IPS-11a (cell line): ENCODE data around the gene CWH43.
"Not testable (repeated sequence)": the region's sequence is repeated elsewhere in the genome, so short reads cannot be mapped to it uniquely, and the experiment has no call there.

Experiments
- H3K4me3 ChIP-seq: one replicate; pipeline ENCODE4 v1.5.1; 2013; ENCODE audit warnings: low read depth, low read length, control low read depth

CWH43 gene

DNA sequence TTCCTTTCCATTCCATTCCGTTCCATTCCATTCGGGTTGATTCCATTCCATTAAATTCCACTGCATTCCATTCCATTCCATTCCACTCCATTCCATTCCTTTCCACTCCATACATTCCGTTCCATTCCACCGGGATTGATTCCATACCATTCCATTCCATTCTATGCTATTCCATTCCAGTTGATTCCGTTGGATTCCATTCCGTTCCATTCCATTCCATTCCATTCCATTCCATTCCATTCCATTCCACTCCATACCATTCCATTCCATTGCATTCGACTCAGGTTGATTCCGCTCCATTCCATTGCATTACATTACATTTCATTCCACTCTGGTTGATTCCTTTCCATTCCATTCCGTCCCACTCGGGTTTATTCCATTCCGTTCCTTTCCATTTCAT, 110.1 kb downstream of the CWH43 start:
- H3K4me3 ChIP-seq: not testable (repeated sequence)

DNA sequence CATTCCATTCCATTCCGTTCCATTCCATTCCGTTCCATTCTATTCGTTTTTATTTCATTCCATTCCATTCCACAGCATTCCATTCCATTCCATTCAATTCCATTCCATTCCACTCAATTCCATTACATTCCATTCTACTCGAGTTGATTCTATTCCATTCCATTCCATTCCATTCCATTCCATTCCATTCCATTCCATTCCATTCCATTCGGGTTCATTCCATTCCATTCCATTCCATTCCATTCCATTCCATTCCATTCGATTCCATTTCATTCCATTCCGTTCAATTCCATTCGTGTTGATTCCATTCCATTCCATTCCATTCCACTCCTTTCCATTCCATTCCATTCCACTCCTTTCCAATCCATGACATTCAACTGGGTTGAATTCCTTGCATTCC, 110.6 kb downstream of the CWH43 start:
- not testable (repeated sequence) for H3K4me3 ChIP-seq

- H3K4me3 ChIP-seq: not testable (repeated sequence)
Measured at GRCh38 chr4:49097071-49097470, 111.0 kb downstream of the CWH43 start.

DNA sequence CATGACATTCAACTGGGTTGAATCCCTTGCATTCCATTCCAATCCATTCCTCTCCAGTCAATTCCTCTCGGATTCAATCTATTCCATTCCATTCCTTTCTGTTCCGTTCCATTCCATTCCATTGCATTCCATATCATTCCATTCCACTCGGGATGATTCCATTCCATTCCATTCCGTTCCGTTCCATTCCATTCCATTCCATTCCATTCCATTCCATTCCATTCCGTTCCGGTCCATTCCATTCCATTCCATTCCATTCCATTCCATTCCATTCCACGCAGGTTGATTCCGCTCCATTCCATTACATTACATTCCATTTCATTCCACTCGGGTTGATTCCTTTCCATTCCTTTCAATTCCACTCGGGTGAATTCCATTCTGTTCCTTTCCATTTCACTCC, 111.4 kb downstream of the CWH43 start:
- not testable (repeated sequence) for H3K4me3 ChIP-seq

DNA sequence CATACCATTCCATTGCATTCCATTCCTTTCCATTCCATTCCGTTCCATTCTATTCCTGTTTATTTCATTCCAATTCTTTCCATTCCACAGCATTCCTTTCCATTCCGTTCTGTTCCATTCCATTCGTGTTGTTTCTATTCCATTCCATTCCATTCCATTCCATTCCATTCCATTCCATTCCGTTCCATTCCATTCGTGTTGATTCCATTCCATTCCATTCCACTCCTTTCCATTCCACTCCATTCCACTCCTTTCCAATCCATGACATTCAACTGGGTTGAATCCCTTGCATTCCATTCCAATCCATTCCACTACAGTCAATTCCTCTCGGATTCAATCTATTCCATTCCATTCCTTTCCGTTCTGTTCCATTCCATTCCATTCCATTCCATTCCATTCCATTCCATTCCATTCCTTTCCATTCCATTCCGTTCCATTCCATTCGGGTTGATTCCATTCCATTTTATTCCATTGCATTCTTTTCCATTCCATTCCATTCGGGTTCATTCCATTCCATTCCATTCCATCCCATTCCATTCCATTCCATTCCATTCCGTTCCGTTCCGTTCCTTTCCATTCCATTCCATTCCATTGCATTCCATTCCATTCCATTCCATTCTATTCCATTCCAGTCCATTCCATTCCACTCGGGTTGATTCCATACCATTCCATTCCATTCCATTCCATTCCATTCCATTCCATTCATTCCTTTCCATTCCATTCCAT, 112.1 kb downstream of the CWH43 start:
- H3K4me3 ChIP-seq: not testable (repeated sequence)

- H3K4me3 ChIP-seq: not testable (repeated sequence)
Measured at GRCh38 chr4:49099831-49100444, 113.9 kb downstream of the CWH43 start.

- H3K4me3 ChIP-seq: not testable (repeated sequence)
Measured at GRCh38 chr4:49102344-49102898, 116.3 kb downstream of the CWH43 start.

DNA sequence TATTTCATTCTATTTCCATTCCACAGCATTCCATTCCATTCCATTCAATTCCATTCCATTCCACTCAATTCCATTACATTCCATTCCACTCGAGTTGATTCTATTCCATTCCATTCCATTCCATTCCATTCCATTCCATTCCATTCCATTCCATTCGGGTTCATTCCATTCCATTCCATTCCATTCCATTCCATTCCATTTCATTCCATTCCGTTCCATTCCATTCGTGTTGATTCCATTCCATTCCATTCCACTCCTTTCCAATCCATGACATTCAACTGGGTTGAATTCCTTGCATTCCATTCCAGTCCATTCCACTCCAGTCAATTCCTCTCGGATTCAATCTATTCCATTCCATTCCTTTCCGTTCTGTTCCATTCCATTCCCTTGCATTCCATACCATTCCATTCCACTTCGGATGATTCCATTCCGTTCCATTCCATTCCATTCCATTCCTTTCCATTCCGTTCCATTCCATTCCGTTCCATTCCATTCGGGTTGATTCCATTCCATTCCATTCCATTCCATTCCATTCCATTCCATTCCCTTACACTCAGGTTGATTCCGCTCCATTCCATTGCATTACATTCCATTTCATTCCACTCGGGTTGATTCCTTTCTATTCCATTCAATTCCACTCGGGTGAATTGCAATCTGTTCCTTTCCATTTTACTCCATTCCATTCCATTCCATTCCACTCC, 117.5 kb downstream of the CWH43 start:
- not testable (repeated sequence) for H3K4me3 ChIP-seq

GRCh38 chr4:49104231-49104930, 118.3 kb downstream of the CWH43 start:
- not testable (repeated sequence) for H3K4me3 ChIP-seq

DNA sequence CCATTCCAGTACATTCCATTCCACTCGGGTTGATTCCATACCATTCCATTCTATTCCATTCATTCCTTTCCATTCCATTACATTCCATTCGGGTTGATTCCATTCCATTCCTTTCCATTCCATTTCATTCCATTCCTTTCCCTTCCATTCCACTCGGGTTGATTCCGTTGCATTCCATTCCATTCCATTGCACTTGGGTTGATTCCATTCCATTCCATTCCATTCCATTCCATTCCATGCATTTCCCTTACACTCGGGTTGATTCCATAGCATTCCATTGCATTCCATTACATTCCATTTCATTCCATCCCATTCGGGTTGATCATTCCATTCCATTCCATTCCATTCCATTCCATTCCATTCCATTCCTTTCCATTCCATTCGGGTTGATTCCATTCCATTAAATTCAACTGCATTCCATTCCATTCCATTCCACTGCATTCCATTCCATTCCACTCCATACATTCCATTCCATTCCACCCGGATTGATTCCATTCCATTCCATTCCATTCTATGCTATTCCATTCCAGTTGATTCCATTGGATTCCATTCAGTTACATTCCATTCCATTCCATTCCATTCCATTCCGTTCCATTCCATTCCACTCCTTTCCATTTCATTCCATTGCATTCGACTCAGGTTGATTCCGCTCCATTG, 119.3 kb downstream of the CWH43 start:
- H3K4me3 ChIP-seq: not testable (repeated sequence)

- H3K4me3 ChIP-seq: not testable (repeated sequence)
Measured at GRCh38 chr4:49107262-49107661, 121.2 kb downstream of the CWH43 start.

DNA sequence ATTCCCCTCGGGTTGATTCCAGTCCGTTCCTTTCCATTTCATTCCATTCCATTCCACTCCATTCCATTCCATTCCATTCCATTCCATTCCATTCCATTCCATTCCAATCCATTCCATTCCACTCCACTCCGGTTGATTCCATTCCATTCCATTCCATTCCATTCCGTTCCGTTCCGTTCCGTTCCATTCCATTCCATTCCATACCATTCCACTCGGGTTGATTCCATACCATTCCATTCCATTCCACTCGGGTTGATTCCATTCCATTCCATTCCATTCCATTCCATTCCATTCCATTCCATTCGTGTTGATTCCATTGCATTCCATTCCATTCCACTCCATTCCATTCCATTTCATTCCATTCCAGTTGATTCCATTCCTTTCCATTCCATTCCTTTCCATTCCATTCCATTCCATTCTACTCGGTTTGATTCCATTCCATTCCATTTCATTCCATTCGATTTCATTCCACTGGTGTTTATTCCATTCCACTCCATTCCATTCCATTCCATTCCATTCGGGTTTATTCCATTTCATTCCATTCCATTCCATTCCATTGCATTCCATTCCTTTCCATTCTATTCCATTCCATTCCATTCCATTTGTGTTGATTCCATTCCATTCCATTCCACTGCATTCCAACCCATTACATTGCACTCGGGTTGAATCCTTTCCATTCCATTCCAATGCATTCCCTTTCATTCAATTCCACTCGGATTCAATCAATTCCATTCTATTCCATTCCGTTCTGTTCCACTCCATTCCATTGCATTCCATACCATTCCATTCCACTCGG, 122.3 kb downstream of the CWH43 start:
- not testable (repeated sequence) for H3K4me3 ChIP-seq

GRCh38 chr4:49109567-49110166, 123.6 kb downstream of the CWH43 start:
- H3K4me3 ChIP-seq: not testable (repeated sequence)

GRCh38 chr4:49110579-49110978, 124.5 kb downstream of the CWH43 start:
- H3K4me3 ChIP-seq: not testable (repeated sequence)
